ENCODE measurements around the gene SMTN. TPM values are rescaled to one million over a fixed set of nuclear protein-coding genes. Genes with fewer than 3 reads are reported as not detected.

Gene SMTN
- total and polyA plus RNA-seq, 9 of the 15 experiments (the other 6 are each of a cell fraction or from before 2014, with no cell fraction given), result 2.5 to 41.1 (median 16.1) TPM

Other genes with a start within 250 kb of the SMTN start
Only the 7 nearest of the 8 such genes appear.
- gene MORC2, start 112.5 kb upstream of the SMTN start, total RNA-seq (2014; rRNA removed), result 17.8 and 20.0 TPM in 2 replicates
- 16.3 and 16.6 TPM in 2 replicates for gene MORC2, start 112.5 kb upstream of the SMTN start, total RNA-seq (2014; rRNA removed; fragmentation: Illumina TruSeq; extraction: Trizol)
- 15.8 and 16.7 TPM in 2 replicates for gene MORC2, start 112.5 kb upstream of the SMTN start, total RNA-seq (2015; rRNA removed; fragmentation: Illumina TruSeq; extraction: Trizol)
- gene MORC2, start 112.5 kb upstream of the SMTN start, total RNA-seq (2021), result 34.7 and 35.5 TPM in 2 replicates
- 12.6 and 19.4 TPM in 2 replicates for gene MORC2, start 112.5 kb upstream of the SMTN start, polyA plus RNA-seq (2011; rRNA removed)
- 30.8 and 32.0 TPM in 2 replicates for gene MORC2, start 112.5 kb upstream of the SMTN start, polyA plus RNA-seq (2014; fragmentation: Illumina TruSeq; extraction: Trizol)
- 1 to 10 TPM; 3.3 to 3.8 TPM for gene MORC2, start 112.5 kb upstream of the SMTN start, polyA plus RNA-seq (2014; fragmentation: Nextera tagmentation; extraction: Ambion mirVana)
- 24.0 and 25.0 TPM in 2 replicates for gene MORC2, start 112.5 kb upstream of the SMTN start, polyA plus RNA-seq (2014; rRNA removed)
- gene TUG1, start 112.1 kb upstream of the SMTN start, total RNA-seq (2014; rRNA removed), result 33.8 and 42.2 TPM in 2 replicates
- gene TUG1, start 112.1 kb upstream of the SMTN start, total RNA-seq (2014; rRNA removed; fragmentation: Illumina TruSeq; extraction: Trizol), result 58.8 and 60.5 TPM in 2 replicates
- gene TUG1, start 112.1 kb upstream of the SMTN start, total RNA-seq (2015; rRNA removed; fragmentation: Illumina TruSeq; extraction: Trizol), result 65.0 and 71.0 TPM in 2 replicates
- gene TUG1, start 112.1 kb upstream of the SMTN start, total RNA-seq (2021), result 50.0 and 58.9 TPM in 2 replicates
- 113 and 132 TPM in 2 replicates for gene TUG1, start 112.1 kb upstream of the SMTN start, polyA plus RNA-seq (2011; rRNA removed)
- gene TUG1, start 112.1 kb upstream of the SMTN start, polyA plus RNA-seq (2014; fragmentation: Illumina TruSeq; extraction: Trizol), result 87.8 and 115 TPM in 2 replicates
- gene TUG1, start 112.1 kb upstream of the SMTN start, polyA plus RNA-seq (2014; fragmentation: Nextera tagmentation; extraction: Ambion mirVana), result 10 to 100 TPM; 24.7 to 25.0 TPM
- 59.9 and 61.8 TPM in 2 replicates for gene TUG1, start 112.1 kb upstream of the SMTN start, polyA plus RNA-seq (2014; rRNA removed)
- gene SELENOM, start 26.2 kb downstream of the SMTN start, total RNA-seq (2014; rRNA removed), result 6.9 and 10.8 TPM in 2 replicates
- 1.2 and 1.8 TPM in 2 replicates for gene SELENOM, start 26.2 kb downstream of the SMTN start, total RNA-seq (2014; rRNA removed; fragmentation: Illumina TruSeq; extraction: Trizol)
- 3.7 and 4.1 TPM in 2 replicates for gene SELENOM, start 26.2 kb downstream of the SMTN start, total RNA-seq (2015; rRNA removed; fragmentation: Illumina TruSeq; extraction: Trizol)
- gene SELENOM, start 26.2 kb downstream of the SMTN start, total RNA-seq (2021), result 8.5 and 10.9 TPM in 2 replicates
- gene SELENOM, start 26.2 kb downstream of the SMTN start, polyA plus RNA-seq (2011; rRNA removed), result 4.2 and 7.1 TPM in 2 replicates
- 2.8 and 5.8 TPM in 2 replicates for gene SELENOM, start 26.2 kb downstream of the SMTN start, polyA plus RNA-seq (2014; fragmentation: Illumina TruSeq; extraction: Trizol)
- gene SELENOM, start 26.2 kb downstream of the SMTN start, polyA plus RNA-seq (2014; fragmentation: Nextera tagmentation; extraction: Ambion mirVana), result 1 to 10 TPM; 1.2 to 2.9 TPM
- 10.0 and 10.6 TPM in 2 replicates for gene SELENOM, start 26.2 kb downstream of the SMTN start, polyA plus RNA-seq (2014; rRNA removed)
- 5.9 and 6.4 TPM in 2 replicates for gene INPP5J, start 41.6 kb downstream of the SMTN start, total RNA-seq (2014; rRNA removed)
- 1.9 and 2.7 TPM in 2 replicates for gene INPP5J, start 41.6 kb downstream of the SMTN start, total RNA-seq (2014; rRNA removed; fragmentation: Illumina TruSeq; extraction: Trizol)
- gene INPP5J, start 41.6 kb downstream of the SMTN start, total RNA-seq (2015; rRNA removed; fragmentation: Illumina TruSeq; extraction: Trizol), result 5.8 and 6.7 TPM in 2 replicates
- gene INPP5J, start 41.6 kb downstream of the SMTN start, total RNA-seq (2021), result 6.3 and 7.0 TPM in 2 replicates
- gene INPP5J, start 41.6 kb downstream of the SMTN start, polyA plus RNA-seq (2011; rRNA removed), result 1.6 and 21.8 TPM in 2 replicates
- 4.8 and 5.4 TPM in 2 replicates for gene INPP5J, start 41.6 kb downstream of the SMTN start, polyA plus RNA-seq (2014; fragmentation: Illumina TruSeq; extraction: Trizol)
- under 1 TPM; 0.10 to 0.78 TPM for gene INPP5J, start 41.6 kb downstream of the SMTN start, polyA plus RNA-seq (2014; fragmentation: Nextera tagmentation; extraction: Ambion mirVana)
- 5.4 and 6.0 TPM in 2 replicates for gene INPP5J, start 41.6 kb downstream of the SMTN start, polyA plus RNA-seq (2014; rRNA removed)
- gene PLA2G3, start 59.2 kb downstream of the SMTN start, total RNA-seq (2014; rRNA removed), result 0.53 and 0.68 TPM in 2 replicates
- gene PLA2G3, start 59.2 kb downstream of the SMTN start, total RNA-seq (2014; rRNA removed; fragmentation: Illumina TruSeq; extraction: Trizol), result 0.22 and 0.36 TPM in 2 replicates
- gene PLA2G3, start 59.2 kb downstream of the SMTN start, total RNA-seq (2015; rRNA removed; fragmentation: Illumina TruSeq; extraction: Trizol), result 0.76 and 1.1 TPM in 2 replicates
- gene PLA2G3, start 59.2 kb downstream of the SMTN start, total RNA-seq (2021), result 0.64 and 0.98 TPM in 2 replicates
- gene PLA2G3, start 59.2 kb downstream of the SMTN start, polyA plus RNA-seq (2011; rRNA removed), result 1.4 and 5.4 TPM in 2 replicates
- gene PLA2G3, start 59.2 kb downstream of the SMTN start, polyA plus RNA-seq (2014; fragmentation: Illumina TruSeq; extraction: Trizol), result 0.48 and 0.78 TPM in 2 replicates
- gene PLA2G3, start 59.2 kb downstream of the SMTN start, polyA plus RNA-seq (2014; fragmentation: Nextera tagmentation; extraction: Ambion mirVana), result under 1 TPM; 0.18 to 0.20 TPM
- gene PLA2G3, start 59.2 kb downstream of the SMTN start, polyA plus RNA-seq (2014; rRNA removed), result 0.77 and 1.2 TPM in 2 replicates
- 6.5 and 8.4 TPM in 2 replicates for gene RNF185, start 78.9 kb downstream of the SMTN start, total RNA-seq (2014; rRNA removed)
- 9.3 and 9.5 TPM in 2 replicates for gene RNF185, start 78.9 kb downstream of the SMTN start, total RNA-seq (2014; rRNA removed; fragmentation: Illumina TruSeq; extraction: Trizol)
- gene RNF185, start 78.9 kb downstream of the SMTN start, total RNA-seq (2015; rRNA removed; fragmentation: Illumina TruSeq; extraction: Trizol), result 10.8 and 12.5 TPM in 2 replicates
- gene RNF185, start 78.9 kb downstream of the SMTN start, total RNA-seq (2021), result 11.1 and 11.8 TPM in 2 replicates
- gene RNF185, start 78.9 kb downstream of the SMTN start, polyA plus RNA-seq (2011; rRNA removed), result 17.6 and 18.3 TPM in 2 replicates
- gene RNF185, start 78.9 kb downstream of the SMTN start, polyA plus RNA-seq (2014; fragmentation: Illumina TruSeq; extraction: Trizol), result 14.2 and 17.1 TPM in 2 replicates
- 1 to 10 TPM; 6.7 to 9.3 TPM for gene RNF185, start 78.9 kb downstream of the SMTN start, polyA plus RNA-seq (2014; fragmentation: Nextera tagmentation; extraction: Ambion mirVana)
- gene RNF185, start 78.9 kb downstream of the SMTN start, polyA plus RNA-seq (2014; rRNA removed), result 15.2 and 15.5 TPM in 2 replicates
- 11.1 and 14.5 TPM in 2 replicates for gene LIMK2, start 131.0 kb downstream of the SMTN start, total RNA-seq (2014; rRNA removed)
- 8.0 and 8.5 TPM in 2 replicates for gene LIMK2, start 131.0 kb downstream of the SMTN start, total RNA-seq (2014; rRNA removed; fragmentation: Illumina TruSeq; extraction: Trizol)
- gene LIMK2, start 131.0 kb downstream of the SMTN start, total RNA-seq (2015; rRNA removed; fragmentation: Illumina TruSeq; extraction: Trizol), result 7.9 and 8.9 TPM in 2 replicates
- gene LIMK2, start 131.0 kb downstream of the SMTN start, total RNA-seq (2021), result 14.2 TPM in 2 replicates
- gene LIMK2, start 131.0 kb downstream of the SMTN start, polyA plus RNA-seq (2011; rRNA removed), result 4.3 and 6.6 TPM in 2 replicates
- 12.0 and 12.3 TPM in 2 replicates for gene LIMK2, start 131.0 kb downstream of the SMTN start, polyA plus RNA-seq (2014; fragmentation: Illumina TruSeq; extraction: Trizol)
- 1 to 10 TPM; 1.1 to 1.3 TPM for gene LIMK2, start 131.0 kb downstream of the SMTN start, polyA plus RNA-seq (2014; fragmentation: Nextera tagmentation; extraction: Ambion mirVana)
- gene LIMK2, start 131.0 kb downstream of the SMTN start, polyA plus RNA-seq (2014; rRNA removed), result 5.9 and 9.0 TPM in 2 replicates

Data from K562 (cell line).